ENCODE measurements around the gene CFAP45.
"Not testable (repeated sequence)": the region's sequence is repeated elsewhere in the genome, so short reads cannot be mapped to it uniquely, and the experiment has no call there.

The CFAP45 gene

DNA sequence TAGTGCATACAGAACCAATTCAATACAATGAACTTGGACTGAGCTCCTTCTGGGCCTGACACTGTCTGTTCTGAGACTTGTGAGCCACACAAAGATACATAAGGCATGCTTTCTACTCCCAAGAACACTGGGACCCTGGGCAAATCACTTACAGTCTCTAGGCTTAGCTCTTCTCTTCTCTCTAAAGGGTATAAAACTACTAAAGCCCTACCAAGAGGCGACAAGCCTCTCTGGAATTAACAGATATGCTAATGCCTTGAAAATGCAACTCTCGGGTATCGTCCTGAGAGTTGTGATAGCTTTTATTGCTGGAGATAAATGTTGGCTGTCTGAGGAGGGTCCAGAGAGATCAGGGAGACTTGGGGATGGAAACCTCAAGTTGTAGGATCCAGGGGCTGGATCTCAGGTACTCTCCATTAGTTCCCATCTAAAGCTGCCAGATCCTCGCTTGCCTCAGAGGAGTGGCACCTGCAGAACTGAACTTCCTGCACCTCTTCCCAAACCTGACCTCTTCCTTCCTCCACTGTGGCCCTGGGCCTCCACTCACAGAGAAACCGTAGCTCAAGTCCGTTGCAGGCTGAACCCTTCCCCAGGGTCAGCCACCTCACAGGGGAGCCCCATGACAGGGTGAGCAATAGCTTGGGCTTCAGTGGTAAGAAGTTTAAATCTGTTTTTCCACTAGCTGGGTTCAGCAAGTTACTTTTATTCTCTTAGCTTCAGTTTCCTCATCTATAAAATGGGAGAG is 11.5 kb upstream of the CFAP45 start:
- in situ Hi-C loops (cut with HindIII; ENCODE audit: low sequenced_read_pairs), result no loop called here

DNA sequence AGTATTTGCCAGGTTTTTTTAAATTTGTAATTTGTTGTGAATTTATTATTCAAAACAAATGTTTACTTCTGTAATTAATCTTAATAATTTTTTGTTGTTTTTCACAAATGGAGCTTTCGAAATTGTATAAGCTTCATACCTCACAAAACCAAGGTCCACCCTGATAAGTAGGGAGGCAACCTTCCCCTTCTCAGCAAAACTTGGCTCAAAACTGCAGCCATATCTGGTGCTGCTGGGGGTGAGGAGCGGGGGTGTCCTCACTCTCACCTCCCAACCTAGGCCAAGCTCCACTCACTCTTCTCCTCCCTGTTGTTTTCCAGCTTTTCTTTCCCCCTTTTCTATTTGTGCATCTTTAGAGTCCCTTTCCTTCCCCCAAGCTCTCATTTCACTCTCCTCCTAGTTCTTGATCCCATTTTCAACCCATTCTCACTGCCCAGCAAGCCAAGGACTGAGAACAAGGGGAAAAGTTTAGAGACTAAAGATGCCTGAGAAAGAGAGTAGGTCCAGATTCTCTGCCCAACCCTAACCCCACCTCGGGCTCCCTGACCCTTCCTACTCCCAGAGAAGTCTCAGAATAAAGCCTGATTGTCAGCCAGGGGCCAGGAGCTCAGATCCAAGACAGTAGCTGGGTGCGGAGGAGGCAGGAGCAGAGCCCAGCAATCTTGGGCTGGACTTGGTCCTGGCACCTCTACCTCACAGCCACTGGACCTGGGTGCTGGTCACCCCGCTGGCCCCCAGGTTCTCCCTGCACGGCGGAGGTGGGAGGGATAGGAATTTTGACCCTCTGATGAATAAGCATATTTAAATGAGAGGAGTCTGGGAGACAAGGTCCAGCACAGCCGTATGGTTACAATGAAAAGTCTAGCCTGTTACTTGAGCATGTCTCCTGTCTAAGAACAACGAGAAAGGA is 8.3 kb upstream of the CFAP45 start:
- in situ Hi-C loops (cut with HindIII; ENCODE audit: low sequenced_read_pairs), result no loop called here

DNA sequence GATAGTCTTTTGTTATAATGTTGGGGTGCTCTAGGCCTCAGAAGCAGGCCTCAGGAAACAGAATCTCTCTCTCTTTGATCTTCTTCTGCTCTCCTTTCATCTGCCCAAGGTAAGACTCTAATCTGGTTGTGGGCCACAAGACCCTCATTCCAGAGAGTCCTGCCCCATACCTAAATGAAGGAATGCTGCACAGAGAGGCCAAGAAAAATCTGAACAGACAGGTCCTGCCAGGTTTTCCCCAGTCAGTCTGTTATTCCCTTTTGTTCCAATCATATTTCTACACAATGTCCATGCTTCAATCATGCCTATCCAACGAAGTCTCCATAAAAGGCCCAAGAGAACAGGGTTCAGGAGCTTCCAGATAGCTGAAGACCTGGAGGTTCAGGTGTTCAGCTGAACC is 7.0 kb upstream of the CFAP45 start:
- in situ Hi-C loops (cut with HindIII; ENCODE audit: low sequenced_read_pairs), result no loop called here

DNA sequence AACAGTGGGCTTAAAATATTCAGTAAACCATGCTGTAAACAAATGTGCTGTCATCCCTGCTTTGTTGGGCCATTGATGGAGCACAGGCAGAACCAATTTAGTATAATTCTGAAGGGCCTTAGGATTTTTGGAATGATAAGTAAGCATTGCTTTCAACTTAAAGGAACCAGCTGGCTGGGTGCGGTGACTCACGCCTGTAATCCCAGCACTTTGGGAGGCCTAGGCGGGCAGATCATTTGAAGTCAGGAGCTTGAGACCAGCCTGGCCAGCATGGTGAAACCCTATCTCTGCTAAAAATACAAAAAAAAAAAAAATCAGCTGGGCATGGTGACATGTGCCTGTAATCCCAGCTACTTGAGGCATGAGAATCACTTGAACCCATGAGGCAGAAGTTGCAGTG is 4.1 kb upstream of the CFAP45 start:
- in situ Hi-C loops (cut with HindIII; ENCODE audit: low sequenced_read_pairs), result not testable (repeated sequence)

- in situ Hi-C loops (cut with HindIII; ENCODE audit: low sequenced_read_pairs), result no loop called here
Measured at GRCh38 chr1:159902541-159902940, 2.6 kb upstream of the CFAP45 start.

- in situ Hi-C loops (cut with HindIII; ENCODE audit: low sequenced_read_pairs), result no loop called here
Measured at GRCh38 chr1:159900755-159901360, 893 bp upstream of the CFAP45 start.

DNA sequence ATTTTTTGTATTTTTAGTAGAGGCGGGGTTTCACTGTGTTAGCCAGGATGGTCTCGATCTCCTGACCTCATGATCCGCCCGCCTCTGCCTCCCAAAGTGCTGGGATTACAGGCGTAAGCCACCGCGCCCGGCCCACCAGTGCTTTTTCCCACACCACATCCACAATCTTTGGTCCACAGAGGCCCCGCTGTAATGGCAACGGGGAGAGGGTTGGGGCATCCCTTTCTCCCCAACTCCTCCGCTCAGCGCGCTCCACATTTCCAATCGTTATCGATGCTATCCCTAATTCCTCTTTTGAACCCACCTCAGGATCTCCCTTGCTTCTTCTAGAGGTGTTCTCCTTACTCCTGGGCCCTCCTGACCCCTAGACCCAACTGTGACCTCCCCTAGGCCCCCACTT is 331 bp downstream of the CFAP45 start:
- in situ Hi-C loops (cut with HindIII; ENCODE audit: low sequenced_read_pairs), result loop anchor here (25.0 kb wide), 1 partner anchor 462 kb away; the partner anchor contains the start of genes OR10J1 and OR10J4

DNA sequence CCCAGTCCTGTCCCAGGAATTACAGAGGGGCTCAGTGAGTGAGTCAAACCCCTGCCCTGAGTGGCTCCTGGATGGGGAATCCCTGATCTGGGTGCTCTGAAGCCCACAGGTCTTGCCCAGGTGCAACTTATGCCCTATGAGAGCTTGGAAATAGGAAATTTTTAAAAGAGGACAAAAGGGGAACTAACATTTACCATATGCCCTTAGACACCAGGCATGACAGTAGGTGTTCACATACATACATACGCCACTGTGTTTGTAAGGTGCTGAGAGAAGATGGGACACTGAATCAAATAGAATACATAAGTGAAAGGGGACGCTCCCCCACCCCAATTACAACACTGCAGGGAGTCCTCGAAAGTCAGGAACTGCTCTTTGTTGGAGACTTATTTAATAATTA is 1.4 kb downstream of the CFAP45 start:
- in situ Hi-C loops (cut with HindIII; ENCODE audit: low sequenced_read_pairs), result loop anchor here (25.0 kb wide), 1 partner anchor 461 kb away; the partner anchor contains the start of genes OR10J1 and OR10J4

- in situ Hi-C loops (cut with HindIII; ENCODE audit: low sequenced_read_pairs), result loop anchor here (25.0 kb wide), 1 partner anchor 461 kb away; the partner anchor contains the start of genes OR10J1 and OR10J4
Measured at GRCh38 chr1:159897962-159898361, 2.0 kb downstream of the CFAP45 start.

DNA sequence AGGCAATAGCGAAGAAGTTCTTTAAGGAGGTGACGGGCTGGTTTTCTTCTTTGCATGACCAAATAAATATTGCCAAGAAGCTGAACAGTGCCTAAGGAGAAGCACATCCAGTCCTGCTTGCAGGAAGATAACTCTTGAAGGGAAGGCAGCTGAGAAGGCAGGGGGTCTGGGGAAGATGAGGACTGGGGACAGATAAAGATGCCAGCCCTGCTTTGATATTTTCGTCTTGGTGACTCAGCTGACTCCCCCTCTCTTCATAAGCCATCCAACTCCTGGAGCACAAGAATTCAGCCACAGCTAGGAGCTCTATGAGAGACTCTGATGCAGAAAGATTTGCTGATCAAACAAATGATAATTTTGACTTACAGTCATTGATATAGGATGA is 3.4 kb downstream of the CFAP45 start:
- in situ Hi-C loops (cut with HindIII; ENCODE audit: low sequenced_read_pairs), result loop anchor here (25.0 kb wide), 1 partner anchor 459 kb away; the partner anchor contains the start of genes OR10J1 and OR10J4

- in situ Hi-C loops (cut with HindIII; ENCODE audit: low sequenced_read_pairs), result loop anchor here (25.0 kb wide), 1 partner anchor 459 kb away; the partner anchor contains the start of genes OR10J1 and OR10J4
Measured at GRCh38 chr1:159895836-159896545, 4.0 kb downstream of the CFAP45 start.

DNA sequence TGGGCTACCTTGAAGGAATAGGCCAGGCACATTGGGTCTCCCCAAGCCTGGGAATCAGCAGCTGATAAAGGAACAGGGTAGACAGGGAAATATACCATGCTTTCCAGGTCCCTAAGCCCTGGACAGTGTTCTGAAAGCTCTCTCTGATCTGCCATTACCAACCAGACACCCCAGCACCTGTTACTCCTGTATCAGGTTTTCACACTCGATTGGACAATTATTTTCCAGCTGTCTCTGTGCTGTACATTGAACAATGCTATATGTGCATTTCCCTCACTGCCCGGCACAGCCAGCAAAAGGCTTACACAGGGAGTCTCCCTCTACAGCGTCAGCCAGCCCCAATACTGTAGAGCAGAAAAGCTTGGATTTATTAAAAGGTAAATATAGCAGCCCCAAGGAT is 4.7 kb downstream of the CFAP45 start:
- in situ Hi-C loops (cut with HindIII; ENCODE audit: low sequenced_read_pairs), result loop anchor here (25.0 kb wide), 1 partner anchor 458 kb away; the partner anchor contains the start of genes OR10J1 and OR10J4

GRCh38 chr1:159892944-159893343 is 7.0 kb downstream of the CFAP45 start:
- in situ Hi-C loops (cut with HindIII; ENCODE audit: low sequenced_read_pairs), result loop anchor here (5.0 to 25.0 kb wide), 2 partner anchors 96 to 456 kb away; partner anchors contain the start of genes OR10J1 and OR10J4

DNA sequence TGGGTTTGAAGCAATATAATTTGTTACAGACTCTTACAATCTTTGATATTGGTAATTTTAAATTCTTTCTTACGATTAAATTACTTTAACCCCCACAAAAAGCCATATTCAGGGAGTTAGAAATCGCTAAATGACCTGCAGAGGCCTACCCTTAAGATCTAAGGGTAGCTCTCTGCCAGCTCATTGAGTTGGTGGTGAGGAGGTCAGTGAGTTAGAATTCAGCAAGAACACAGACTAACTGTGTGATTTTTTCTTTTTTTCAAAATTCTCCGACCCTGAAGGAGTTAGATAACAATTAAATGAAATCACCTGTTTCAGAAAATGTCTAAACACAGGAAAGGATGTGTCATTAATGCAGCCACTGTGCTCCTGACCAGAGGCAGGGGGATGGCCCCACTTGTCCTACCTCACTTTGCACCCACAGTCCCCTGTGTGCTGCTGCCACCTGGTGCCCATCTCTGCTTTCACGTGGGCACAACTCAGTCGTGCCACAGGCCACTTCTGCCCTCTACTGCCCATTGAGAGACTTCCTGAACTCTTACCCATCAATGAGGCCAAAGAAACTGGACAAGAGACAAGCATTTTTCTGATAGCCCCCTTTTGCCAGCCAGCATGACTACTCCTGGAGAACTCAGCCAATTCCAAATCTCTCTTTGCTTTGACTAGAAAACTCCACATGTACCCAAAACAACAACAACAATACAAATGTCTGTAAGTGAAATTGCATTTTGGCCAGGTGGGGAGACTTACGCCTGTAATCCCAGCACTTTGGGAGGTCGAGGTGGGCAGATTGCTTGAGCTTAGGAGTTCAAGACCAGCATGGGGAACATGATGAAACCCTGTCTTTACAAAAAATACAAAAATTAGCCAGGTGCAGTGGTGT is 8.4 kb downstream of the CFAP45 start:
- in situ Hi-C loops (cut with HindIII; ENCODE audit: low sequenced_read_pairs), result loop anchor here (5.0 to 25.0 kb wide), 2 partner anchors 94 to 454 kb away; partner anchors contain the start of genes OR10J1 and OR10J4

- in situ Hi-C loops (cut with HindIII; ENCODE audit: low sequenced_read_pairs), result loop anchor here (5.0 to 25.0 kb wide), 2 partner anchors 93 to 453 kb away; partner anchors contain the start of genes OR10J1 and OR10J4
Measured at GRCh38 chr1:159890390-159890789, 9.6 kb downstream of the CFAP45 start.

GRCh38 chr1:159889821-159890252 is 10.1 kb downstream of the CFAP45 start:
- in situ Hi-C loops (cut with HindIII; ENCODE audit: low sequenced_read_pairs), result loop anchor here (5.0 to 25.0 kb wide), 3 partner anchors 93 to 453 kb away; partner anchors contain the start of genes OR10J1 and OR10J4

DNA sequence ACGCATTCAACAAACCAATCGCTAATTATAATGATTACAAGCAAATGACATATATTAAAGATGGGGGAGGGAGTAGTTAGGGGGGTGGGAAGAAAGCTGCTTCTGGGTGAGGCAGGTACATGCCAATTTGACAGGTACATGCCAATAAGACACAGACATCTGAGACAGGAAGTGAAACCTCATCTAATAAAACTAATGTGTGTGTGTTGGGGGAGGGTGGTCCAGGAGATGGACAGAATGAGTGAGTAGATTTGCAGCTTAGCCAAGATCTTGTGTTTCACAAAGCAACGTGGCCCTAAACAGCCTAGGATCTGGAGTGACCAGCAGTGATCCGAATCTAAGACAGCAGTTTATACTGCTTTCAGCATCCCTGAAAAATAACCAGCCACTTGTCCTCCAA is 10.8 kb downstream of the CFAP45 start:
- in situ Hi-C loops (cut with HindIII; ENCODE audit: low sequenced_read_pairs), result loop anchor here (5.0 to 25.0 kb wide), 2 partner anchors 112 to 452 kb away; partner anchors contain the start of genes OR10J1 and OR10J4

- in situ Hi-C loops (cut with HindIII; ENCODE audit: low sequenced_read_pairs), result loop anchor here (25.0 kb wide), 1 partner anchor 447 kb away; the partner anchor contains the start of genes OR10J1 and OR10J4
Measured at GRCh38 chr1:159884296-159884695, 15.7 kb downstream of the CFAP45 start.

GRCh38 chr1:159883134-159883533 is 16.8 kb downstream of the CFAP45 start:
- in situ Hi-C loops (cut with HindIII; ENCODE audit: low sequenced_read_pairs), result loop anchor here (25.0 kb wide), 1 partner anchor 446 kb away; the partner anchor contains the start of genes OR10J1 and OR10J4
